SH-SY5Y (cell line): Measurements from ENCODE around the gene ESYT3.

ENCODE experiments used
- GATA2 ChIP-seq: IDR thresholded peaks from 2 replicates; pipeline ENCODE4 v1.6.1; 2011; ENCODE audit warnings: mild to moderate bottlenecking, low read depth, low read length
- GATA3 ChIP-seq: IDR thresholded peaks from 2 replicates; pipeline ENCODE4 v1.6.1; 2011; ENCODE audit warnings: low read depth, mild to moderate bottlenecking, low read length, moderate library complexity

Gene ESYT3

DNA sequence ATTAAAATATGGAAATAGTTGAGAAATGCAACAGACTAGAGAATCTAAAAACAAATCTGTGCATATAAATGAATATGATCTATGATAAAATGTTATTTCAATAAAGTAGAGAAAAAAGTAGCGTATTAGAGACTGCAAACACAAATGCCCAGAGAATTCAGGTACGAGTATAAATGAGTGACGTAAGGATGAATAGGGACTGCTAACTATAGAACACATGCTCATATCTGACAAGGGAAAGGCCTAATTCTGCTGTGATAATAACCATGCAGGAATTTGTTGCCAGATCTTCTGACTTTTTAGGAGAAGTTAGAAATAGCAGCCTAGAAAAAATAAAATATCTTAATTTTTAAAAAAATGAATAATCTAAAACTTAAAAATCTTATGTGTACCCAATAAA, 73.1 kb downstream of the ESYT3 start:
- TF ChIP-seq GATA3 (no peak), GATA2 (no peak)

DNA sequence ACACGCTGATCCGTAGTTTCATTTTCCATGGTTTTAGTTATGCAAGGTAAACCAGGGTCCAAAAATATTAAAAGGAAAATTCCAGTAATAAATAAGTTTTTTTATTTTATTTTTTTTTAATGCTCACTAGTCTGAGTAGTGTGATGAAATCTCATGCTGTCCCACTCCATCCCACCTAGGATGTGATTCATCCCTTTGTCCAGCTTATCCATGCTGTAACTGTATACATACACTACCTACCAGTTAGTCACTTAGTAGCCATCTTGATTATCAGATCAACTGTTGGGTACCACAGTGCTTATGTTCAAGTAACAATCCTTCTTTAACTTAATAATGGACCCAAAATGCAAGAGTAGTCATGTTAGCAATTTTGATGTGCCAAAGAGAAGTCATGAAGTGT, 75.2 kb downstream of the ESYT3 start:
- no peak for TF ChIP-seq GATA3
- TF ChIP-seq GATA2 = no peak

GRCh38 chr3:138511945-138512344, 77.5 kb downstream of the ESYT3 start:
- TF ChIP-seq GATA2 (no peak), GATA3 (no peak)

DNA sequence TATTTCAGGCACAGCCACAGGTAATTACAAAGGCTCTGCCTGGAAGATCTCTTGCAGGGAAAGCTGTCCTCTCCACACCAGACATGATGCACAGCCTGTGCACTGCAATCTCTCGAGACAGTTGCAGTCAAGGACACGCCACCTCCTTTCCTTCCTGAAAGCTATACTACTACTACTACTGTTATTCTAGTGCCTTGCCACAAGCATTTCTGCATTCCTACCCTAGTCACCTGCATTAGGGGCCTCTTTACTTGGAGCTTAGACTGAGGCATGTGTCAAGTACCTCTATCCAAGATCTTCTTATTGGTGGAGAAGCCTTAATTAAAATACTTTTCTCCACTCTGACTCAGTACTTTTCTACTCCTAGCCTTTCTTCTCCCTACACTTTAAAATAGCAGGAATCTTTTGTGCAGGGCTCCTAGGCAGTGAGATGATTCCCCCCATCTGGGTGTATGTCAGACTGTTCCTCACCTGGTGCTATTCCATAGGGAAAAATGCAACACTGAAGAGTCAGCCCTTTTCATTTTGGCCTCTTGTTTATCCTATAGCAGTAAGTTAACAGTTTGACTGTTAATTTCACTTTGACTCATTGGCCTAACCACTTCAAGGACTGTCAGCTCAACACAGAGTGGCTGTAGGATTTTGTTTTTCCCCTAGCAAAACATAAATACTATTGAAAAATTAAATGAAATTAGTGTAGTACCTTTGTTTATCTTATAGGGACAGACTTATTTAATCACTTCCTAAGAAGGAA, 78.9 kb downstream of the ESYT3 start:
- TF ChIP-seq GATA2 = no peak
- TF ChIP-seq GATA3 = no peak
